AG04450 (cell line): ENCODE results near the gene DYNLT1. TPM values are rescaled to one million over a fixed set of nuclear protein-coding genes. Genes with fewer than 3 reads are reported as not detected.
"Not testable (repeated sequence)": the region's sequence is repeated elsewhere in the genome, so short reads cannot be mapped to it uniquely, and the experiment has no call there.

Source experiments
- CTCF ChIA-PET: fragments of 300-600, 350-600 bp; formaldehyde crosslinking; extraction: SDS; loops from one replicate; lab custom pipeline; 2022; ENCODE audit warnings: antibody characterized with exemption, inconsistent platforms; lab: Charles Lee
- POLR2A ChIA-PET: fragments of 350-600 bp; formaldehyde crosslinking; extraction: SDS; loops from one replicate; lab custom pipeline; 2021; ENCODE audit warnings: antibody characterized with exemption, inconsistent platforms; lab: Yijun Ruan, JAX
- DNase-seq: peaks from one replicate; pipeline ENCODE4 v3.0.0-alpha.2; 2011; ENCODE audit warnings: low read depth, low spot score
- H3K27ac ChIP-seq: one replicate; pipeline ENCODE4 v1.5.1; 2012; ENCODE audit warnings: low read depth, low read length, control low read depth
- H3K27me3 ChIP-seq: one replicate; pipeline ENCODE4 v1.6.0; 2012; ENCODE audit warnings: low read length; ENCODE audit not compliant: control insufficient read depth, insufficient read depth
- H3K4me3 ChIP-seq: 2 replicates; pipeline ENCODE4 v1.5.1; 2011; ENCODE audit warnings: mild to moderate bottlenecking, low read depth, low read length, control low read depth
- H3K9me3 ChIP-seq: 2 replicates; pipeline ENCODE4 v1.5.1; 2012; ENCODE audit warnings: low read length; ENCODE audit not compliant: control insufficient read depth, insufficient read depth
- CTCF ChIP-seq: IDR thresholded peaks from 2 replicates; pipeline ENCODE4 v1.5.1; 2011; ENCODE audit warnings: low read depth, low read length, control low read depth, inconsistent platforms
- polyA plus RNA-seq: library from polyadenylated mRNA; depleted of rRNA; stranded (reverse); fragments of >200 nt; gene quantifications from 2 replicates; pipeline ENCODE4 v1.2.3, GENCODE V29; 2011

DYNLT1 gene
- polyA plus RNA-seq, 1 experiment: 422 TPM

DNA sequence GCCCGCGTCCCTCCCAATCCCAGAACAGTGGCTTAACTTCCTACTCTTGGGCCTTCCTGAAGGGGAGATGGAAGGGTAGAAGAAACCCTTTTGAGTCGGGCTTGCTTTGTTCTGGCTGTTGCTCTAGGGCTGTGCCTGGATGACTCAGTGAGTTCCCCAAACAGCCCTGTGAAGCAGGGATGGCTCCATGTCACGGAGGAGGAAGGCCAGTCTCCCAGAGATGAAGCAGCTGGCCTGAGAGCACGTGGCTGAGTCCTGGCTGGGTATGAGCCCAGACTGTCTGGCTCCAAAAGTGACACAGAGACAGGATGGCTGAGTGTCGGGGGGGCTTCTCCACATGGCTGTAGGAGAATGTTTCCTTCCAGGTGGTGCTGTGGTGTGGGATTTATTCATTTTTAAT, 10.0 kb upstream of the DYNLT1 start:
- Histone ChIP-seq H3K9me3 (no peaks in the 10 kb centered on the region), H3K27me3 (no peaks in the 10 kb centered on the region), H3K27ac (peak overlapping the region; percentile 92), H3K4me3 (no peak overlapping the region)
- ChIA-PET POLR2A (interaction anchor here (1.0 to 1.8 kb wide), 3 partner anchors 9 to 37 kb away, joined by 3 to 12 read pairs (median 3); partner anchors contain the start of gene DYNLT1), CTCF (interaction anchor here (1.0 kb wide), 1 partner anchor 37 kb away, joined by 5 read pairs; no protein-coding TSS in a partner anchor)
- DNase-seq: no peak
- no peak for TF ChIP-seq CTCF

DNA sequence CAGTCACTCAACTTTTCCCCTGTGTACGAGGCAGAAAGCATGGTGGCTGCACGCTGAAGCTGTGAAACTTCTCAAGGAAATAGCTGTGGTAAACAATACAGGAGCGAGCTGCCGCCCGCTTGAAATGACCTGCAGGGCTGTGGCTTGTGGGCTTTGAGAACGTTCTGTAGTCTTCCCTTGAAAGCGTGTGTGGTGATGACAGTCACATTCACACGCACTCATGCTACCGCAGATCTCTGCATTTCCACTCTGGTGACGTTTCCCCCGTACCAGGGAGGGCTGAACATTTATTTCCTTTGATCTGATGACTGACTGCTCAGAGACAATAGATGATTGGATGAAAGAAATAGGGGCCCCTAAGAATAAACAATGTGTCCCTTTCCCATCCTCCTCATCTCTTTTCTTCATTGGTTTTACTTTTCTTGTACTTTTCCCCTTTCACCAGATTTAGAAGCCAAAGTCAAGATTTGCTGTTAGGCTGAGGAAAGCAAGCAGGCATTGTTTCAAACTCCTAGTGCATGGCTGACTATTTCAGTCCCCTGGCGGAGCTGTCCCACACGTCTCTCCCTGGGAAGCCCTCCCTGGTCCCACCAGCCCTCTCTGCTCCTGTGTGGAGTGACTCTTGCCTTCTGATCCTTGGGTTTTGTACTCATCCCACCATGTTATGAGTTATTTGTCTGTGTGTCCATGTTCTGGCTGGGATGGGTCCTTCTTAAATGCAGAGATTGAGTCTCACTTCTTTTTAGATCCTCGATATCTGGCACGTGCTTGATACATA, 9.2 kb upstream of the DYNLT1 start:
- no peaks in the 10 kb centered on the region for H3K9me3 ChIP-seq
- no peak for DNase-seq
- H3K27ac ChIP-seq: peak overlapping the region; percentile 92
- ChIA-PET POLR2A (interaction anchor here (1.3 kb wide), 1 partner anchor 12 kb away, joined by 3 read pairs; no protein-coding TSS in a partner anchor), CTCF (no interaction called here)
- no peaks in the 10 kb centered on the region for H3K27me3 ChIP-seq
- H3K4me3 ChIP-seq: no peak overlapping the region
- TF ChIP-seq CTCF: no peak

- CTCF ChIA-PET, POLR2A ChIA-PET, H3K9me3 ChIP-seq: not testable (repeated sequence)
Observed at GRCh38 chr6:158651981-158652737, 7.6 kb upstream of the DYNLT1 start.

DNA sequence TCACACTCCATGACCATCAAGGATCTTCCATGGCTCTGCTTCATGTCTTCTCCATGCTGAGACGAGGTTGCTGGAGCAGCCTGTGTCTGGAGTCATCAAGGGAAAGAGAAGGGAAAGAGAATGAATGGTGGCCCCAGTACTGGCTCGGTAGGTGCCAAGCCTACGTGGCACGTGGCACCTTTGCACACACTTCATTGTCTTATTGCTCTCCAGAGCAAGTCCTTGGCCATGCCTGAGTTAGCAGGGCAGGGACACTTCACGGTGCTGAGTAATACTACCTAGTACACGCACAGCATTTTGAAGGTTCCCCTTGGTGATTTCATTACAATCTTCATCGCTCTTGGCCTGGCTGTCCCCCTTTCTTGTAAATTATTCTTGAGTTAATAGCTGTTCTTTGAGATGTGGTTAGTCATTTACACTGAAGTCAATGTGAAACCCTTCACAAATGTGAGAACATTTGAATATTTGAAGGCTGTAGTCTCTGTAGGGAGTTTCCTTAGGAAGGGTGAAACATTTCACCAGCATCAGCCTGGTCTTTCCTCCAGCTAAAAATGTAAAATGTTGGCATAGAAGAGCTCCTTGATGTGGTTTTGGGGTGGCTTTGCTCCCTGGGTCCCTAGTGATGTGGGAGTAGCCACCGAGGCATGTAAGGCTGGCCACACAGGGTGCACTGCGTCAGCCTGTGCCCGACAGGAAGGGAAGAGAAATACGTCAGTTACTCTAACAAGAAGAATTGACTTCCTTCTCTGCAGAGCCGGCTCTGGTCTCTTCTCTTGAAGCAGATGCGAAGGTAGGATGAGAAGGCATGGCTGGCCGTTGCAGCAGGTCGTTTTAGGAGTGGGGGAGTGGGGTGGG, 5.0 kb upstream of the DYNLT1 start, which contains the start of gene SYTL3:
Gene SYTL3, plus strand, starts transcription at position 766 of the 855 bp plus-strand sequence. CDS start 13,215 bp downstream, outside the sequence.
- no peaks in the 10 kb centered on the region for H3K27me3 ChIP-seq
- no peak within 1 kb of the TSS for H3K4me3 ChIP-seq
- CTCF ChIA-PET: interaction anchor here (1.0 to 2.9 kb wide), 5 partner anchors 10 to 429 kb away, joined by 4 to 17 read pairs (median 6); no protein-coding TSS in a partner anchor
- H3K9me3 ChIP-seq: no peaks in the 10 kb centered on the region
- DNase-seq: no peak
- H3K27ac ChIP-seq: peak within 1 kb of the TSS; percentile 89
- TF ChIP-seq CTCF: no peak
- POLR2A ChIA-PET: no interaction called here

More at GRCh38 chr6:158651981-158652737, 7.6 kb upstream of the DYNLT1 start:
- not testable (repeated sequence) for H3K4me3 ChIP-seq, H3K27ac ChIP-seq, H3K27me3 ChIP-seq, DNase-seq

GRCh38 chr6:158648682-158649131, 4.2 kb upstream of the DYNLT1 start:
- H3K27ac ChIP-seq: peak overlapping the region; percentile 89
- no peak overlapping the region for H3K4me3 ChIP-seq
- ChIA-PET POLR2A (no interaction called here), CTCF (interaction anchor here (1.5 to 2.9 kb wide), 4 partner anchors 11 to 428 kb away, joined by 5 to 17 read pairs (median 8); no protein-coding TSS in a partner anchor)
- peak; percentile 78 for DNase-seq
- H3K27me3 ChIP-seq: no peaks in the 10 kb centered on the region
- no peak for TF ChIP-seq CTCF
- no peaks in the 10 kb centered on the region for H3K9me3 ChIP-seq
